Fibroblast of the aortic adventitia (primary cell): ENCODE results near the gene ZMIZ1. TPM values are rescaled to one million over a fixed set of nuclear protein-coding genes. Genes with fewer than 3 reads are reported as not detected.

Experiments
- DNase-seq: peaks from one replicate; pipeline ENCODE4 v3.0.0-alpha.2; 2010; ENCODE audit warnings: low read depth
- H3K4me3 ChIP-seq: 2 replicates; pipeline ENCODE4 v1.5.1; 2011; ENCODE audit warnings: low read depth, mild to moderate bottlenecking, control low read depth, low read length, moderate library complexity
- CTCF ChIP-seq: IDR thresholded peaks from 2 replicates; pipeline ENCODE4 v1.5.1; 2011; ENCODE audit warnings: mild to moderate bottlenecking, low read length, control low read depth, inconsistent platforms; ENCODE audit not compliant: insufficient read depth
- total RNA-seq: library from RNA; depleted of rRNA; stranded (reverse); fragments of >200 nt; gene quantifications from 2 replicates; pipeline ENCODE4 v1.2.3, GENCODE V29; 2012; ENCODE audit warnings: low replicate concordance

Gene ZMIZ1
- total RNA-seq, 1 donor: 28.1 TPM

- no peak overlapping the region for H3K4me3 ChIP-seq
- peak; percentile 94 for DNase-seq
- no peak for TF ChIP-seq CTCF
Measured at GRCh38 chr10:79221110-79222051, 152.6 kb downstream of the ZMIZ1 start.

GRCh38 chr10:79222186-79222585 is 153.4 kb downstream of the ZMIZ1 start:
- DNase-seq: no peak
- no peak for TF ChIP-seq CTCF
- no peak overlapping the region for H3K4me3 ChIP-seq

GRCh38 chr10:79223091-79224048 is 154.6 kb downstream of the ZMIZ1 start:
- TF ChIP-seq CTCF: no peak
- H3K4me3 ChIP-seq: no peak overlapping the region
- DNase-seq: peak; percentile 75

- no peak for TF ChIP-seq CTCF
- no peak overlapping the region for H3K4me3 ChIP-seq
- no peak for DNase-seq
Measured at GRCh38 chr10:79224263-79224949, 155.6 kb downstream of the ZMIZ1 start.

GRCh38 chr10:79224992-79225391 is 156.2 kb downstream of the ZMIZ1 start:
- H3K4me3 ChIP-seq: no peak overlapping the region
- no peak for TF ChIP-seq CTCF
- DNase-seq: no peak
